Measurements from ENCODE around the gene PDE3B.
"Not testable (repeated sequence)": the region's sequence is repeated elsewhere in the genome, so short reads cannot be mapped to it uniquely, and the experiment has no call there.

PDE3B gene

DNA sequence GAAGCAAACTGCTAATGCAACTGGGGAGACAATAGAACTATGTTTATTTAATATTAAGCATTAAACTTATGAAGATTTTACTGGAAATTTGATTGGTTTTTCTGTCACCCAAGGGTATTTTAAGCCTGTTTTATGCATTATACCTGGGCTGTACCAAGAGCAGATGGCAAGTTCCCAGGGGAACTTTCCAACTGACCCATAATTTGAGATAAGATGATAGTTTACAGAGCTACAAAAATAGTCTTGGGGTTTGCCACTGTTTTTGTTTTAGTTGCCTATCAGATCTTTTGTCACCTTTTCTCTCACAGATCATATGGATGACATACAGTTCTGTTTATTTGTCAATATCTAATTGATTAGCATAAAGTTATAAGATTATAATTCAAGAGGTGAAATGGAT lies 43.9 kb downstream of the PDE3B start:
- H3K36me3 ChIP-seq (ENCODE audit: insufficient read depth, low read length), result no peaks in the 10 kb centered on the region
- no peaks in the 10 kb centered on the region for H3K4me1 ChIP-seq (ENCODE audit: insufficient read depth, low read length)
- no peak overlapping the region for H3K27ac ChIP-seq (ENCODE audit: low read depth, low read length)
- no peak overlapping the region for H3K4me3 ChIP-seq (ENCODE audit: low read depth in 1 of 2, low read length in 2 of 2)
- no peaks in the 10 kb centered on the region for H3K27me3 ChIP-seq (ENCODE audit: control insufficient read depth in 1 of 2, insufficient read depth in 2 of 2, low read length in 2 of 2)
- H3K9ac ChIP-seq (ENCODE audit: low read length), result no peak overlapping the region
- no peaks in the 10 kb centered on the region for H3K9me3 ChIP-seq (ENCODE audit: low read length)

DNA sequence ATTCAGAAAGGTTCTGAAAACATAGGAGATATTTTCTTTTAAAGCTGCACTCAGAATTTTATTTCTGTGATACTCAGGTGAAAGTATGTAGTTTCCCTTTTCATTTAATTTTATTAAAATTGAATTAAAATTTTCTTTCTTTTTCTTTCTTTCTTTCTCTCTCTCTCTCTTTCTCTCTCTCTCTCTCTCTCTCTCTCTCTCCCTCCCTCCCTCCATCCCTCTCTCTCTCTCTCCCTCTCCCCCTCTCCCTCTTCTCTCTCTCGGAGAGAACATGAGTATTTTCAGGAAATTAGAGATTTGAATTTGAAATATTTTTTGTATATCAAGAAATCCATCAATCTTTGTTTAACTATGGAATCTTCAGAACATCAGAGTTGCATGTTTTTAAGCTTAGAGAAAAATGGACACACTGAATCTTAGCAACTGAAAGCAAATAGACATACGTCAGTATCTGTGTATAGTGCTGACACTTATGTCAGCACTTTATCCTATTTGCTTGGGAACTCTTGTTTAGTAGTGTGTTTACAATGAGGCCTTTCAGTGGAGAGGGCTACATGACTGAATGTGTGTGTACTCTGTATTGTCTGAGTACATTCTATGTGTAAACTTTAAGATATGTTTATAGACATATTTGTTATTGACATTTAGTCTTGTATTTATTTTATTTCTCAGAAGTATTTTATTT lies 44.5 kb downstream of the PDE3B start:
- no peak overlapping the region for H3K4me3 ChIP-seq (ENCODE audit: low read depth in 1 of 2, low read length in 2 of 2)
- no peak overlapping the region for H3K27ac ChIP-seq (ENCODE audit: low read depth, low read length)

DNA sequence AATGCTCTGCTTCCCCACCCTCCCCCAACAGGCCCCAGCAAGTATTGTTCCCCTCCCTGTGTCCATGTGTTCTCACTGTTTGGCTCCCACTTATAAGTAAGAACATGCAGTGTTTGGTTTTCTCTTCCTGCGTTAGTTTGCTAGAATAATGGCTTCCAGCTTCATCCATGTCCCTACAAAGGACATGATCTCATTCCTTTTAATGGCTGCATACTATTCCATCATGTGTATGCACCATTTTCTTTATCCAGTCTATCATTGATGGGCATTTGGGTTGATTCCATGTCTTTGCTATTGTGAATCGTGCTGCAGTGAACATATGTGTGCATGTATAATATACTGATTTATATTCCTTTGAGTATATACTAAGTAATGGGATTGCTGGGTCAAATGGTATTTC lies 52.1 kb downstream of the PDE3B start:
- H3K36me3 ChIP-seq (ENCODE audit: insufficient read depth, low read length); H3K27ac ChIP-seq (ENCODE audit: low read depth, low read length); H3K9me3 ChIP-seq (ENCODE audit: low read length); H3K4me3 ChIP-seq (ENCODE audit: low read depth in 1 of 2, low read length in 2 of 2); H3K27me3 ChIP-seq (ENCODE audit: control insufficient read depth in 1 of 2, insufficient read depth in 2 of 2, low read length in 2 of 2); H3K9ac ChIP-seq (ENCODE audit: low read length): not testable (repeated sequence)
- H3K4me1 ChIP-seq (ENCODE audit: insufficient read depth, low read length), result peaks cover 12% of the 10 kb centered on the region

More for the DNA sequence above, 44.5 kb downstream of the PDE3B start:
- H3K27me3 ChIP-seq (ENCODE audit: control insufficient read depth in 1 of 2, insufficient read depth in 2 of 2, low read length in 2 of 2), result no peaks in the 10 kb centered on the region
- no peak overlapping the region for H3K9ac ChIP-seq (ENCODE audit: low read length)
- no peaks in the 10 kb centered on the region for H3K9me3 ChIP-seq (ENCODE audit: low read length)
- no peaks in the 10 kb centered on the region for H3K4me1 ChIP-seq (ENCODE audit: insufficient read depth, low read length)
- H3K36me3 ChIP-seq (ENCODE audit: insufficient read depth, low read length), result peaks cover 3% of the 10 kb centered on the region

DNA sequence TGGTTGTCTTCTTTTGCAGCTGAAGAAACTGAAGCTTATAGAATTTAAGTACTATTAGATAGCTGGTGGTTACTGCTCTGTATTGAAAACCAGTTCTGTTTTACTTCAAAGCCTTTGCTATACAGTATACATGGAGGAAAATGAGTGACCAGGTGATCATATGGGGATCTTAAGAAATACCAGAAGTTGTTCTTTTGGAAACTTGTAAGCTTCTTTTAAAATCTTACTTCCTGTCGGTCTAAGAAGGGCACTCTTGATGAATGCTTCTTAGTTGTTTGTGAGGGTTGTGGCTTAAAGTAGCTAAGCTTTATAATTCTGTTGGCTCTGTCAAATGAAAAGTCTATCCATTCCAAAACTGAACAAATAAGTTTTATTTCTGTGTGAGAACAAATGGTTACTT lies 55.2 kb downstream of the PDE3B start:
- no peak overlapping the region for H3K4me3 ChIP-seq (ENCODE audit: low read depth in 1 of 2, low read length in 2 of 2)
- no peak overlapping the region for H3K27ac ChIP-seq (ENCODE audit: low read depth, low read length)
- no peaks in the 10 kb centered on the region for H3K36me3 ChIP-seq (ENCODE audit: insufficient read depth, low read length)
- H3K4me1 ChIP-seq (ENCODE audit: insufficient read depth, low read length), result peaks cover 12% of the 10 kb centered on the region
- peaks cover 1% of the 10 kb centered on the region for H3K9me3 ChIP-seq (ENCODE audit: low read length)
- no peak overlapping the region for H3K9ac ChIP-seq (ENCODE audit: low read length)
- H3K27me3 ChIP-seq (ENCODE audit: control insufficient read depth in 1 of 2, insufficient read depth in 2 of 2, low read length in 2 of 2), result no peaks in the 10 kb centered on the region

DNA sequence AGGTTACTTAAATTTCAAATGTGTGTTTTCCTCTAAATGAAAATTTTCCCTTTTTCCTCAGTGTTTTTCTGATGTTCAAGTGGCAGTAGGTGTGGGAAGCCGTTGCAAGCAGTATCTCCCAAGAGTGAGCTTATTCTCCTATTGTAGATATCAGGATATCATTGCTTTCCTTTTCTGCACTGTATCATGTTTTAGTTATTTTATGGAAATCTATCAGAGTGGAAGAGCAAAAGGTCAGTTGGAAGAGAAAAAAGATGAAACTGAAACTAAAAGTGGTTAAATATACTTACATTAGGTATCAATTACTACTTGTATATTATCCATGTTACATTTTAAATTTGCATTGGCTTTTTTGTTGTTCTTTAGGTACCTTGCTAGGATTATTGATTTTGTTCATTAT lies 57.0 kb downstream of the PDE3B start:
- peaks cover 12% of the 10 kb centered on the region for H3K4me1 ChIP-seq (ENCODE audit: insufficient read depth, low read length)
- H3K36me3 ChIP-seq (ENCODE audit: insufficient read depth, low read length), result no peaks in the 10 kb centered on the region
- H3K27ac ChIP-seq (ENCODE audit: low read depth, low read length), result no peak overlapping the region
- no peak overlapping the region for H3K9ac ChIP-seq (ENCODE audit: low read length)
- H3K27me3 ChIP-seq (ENCODE audit: control insufficient read depth in 1 of 2, insufficient read depth in 2 of 2, low read length in 2 of 2), result no peaks in the 10 kb centered on the region
- no peak overlapping the region for H3K4me3 ChIP-seq (ENCODE audit: low read depth in 1 of 2, low read length in 2 of 2)
- peaks cover 3% of the 10 kb centered on the region for H3K9me3 ChIP-seq (ENCODE audit: low read length)

DNA sequence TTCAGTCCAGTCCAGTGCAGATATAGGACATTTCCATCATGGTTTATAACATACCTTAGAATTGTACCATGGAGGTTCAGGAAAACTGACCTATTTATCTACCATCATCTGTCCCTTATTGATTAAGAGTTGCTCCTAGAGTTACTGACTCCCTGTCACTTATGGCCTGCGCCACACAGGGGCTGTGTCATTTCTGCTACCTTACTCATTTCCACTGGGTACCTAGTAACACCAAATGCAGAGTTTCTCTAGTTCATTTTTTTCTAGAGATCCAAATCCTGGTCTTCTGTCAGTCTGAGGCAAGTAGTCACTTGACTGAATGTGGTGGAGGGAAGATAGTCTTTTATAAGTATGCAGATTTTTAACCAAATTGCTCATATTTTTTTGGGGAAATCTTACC lies 59.2 kb downstream of the PDE3B start:
- Histone ChIP-seq H3K27ac (ENCODE audit: low read depth, low read length) (no peak overlapping the region), H3K4me3 (ENCODE audit: low read depth in 1 of 2, low read length in 2 of 2) (no peak overlapping the region), H3K27me3 (ENCODE audit: control insufficient read depth in 1 of 2, insufficient read depth in 2 of 2, low read length in 2 of 2) (no peaks in the 10 kb centered on the region), H3K4me1 (ENCODE audit: insufficient read depth, low read length) (peaks cover 9% of the 10 kb centered on the region), H3K36me3 (ENCODE audit: insufficient read depth, low read length) (no peaks in the 10 kb centered on the region), H3K9ac (ENCODE audit: low read length) (no peak overlapping the region), H3K9me3 (ENCODE audit: low read length) (peaks cover 3% of the 10 kb centered on the region)

DNA sequence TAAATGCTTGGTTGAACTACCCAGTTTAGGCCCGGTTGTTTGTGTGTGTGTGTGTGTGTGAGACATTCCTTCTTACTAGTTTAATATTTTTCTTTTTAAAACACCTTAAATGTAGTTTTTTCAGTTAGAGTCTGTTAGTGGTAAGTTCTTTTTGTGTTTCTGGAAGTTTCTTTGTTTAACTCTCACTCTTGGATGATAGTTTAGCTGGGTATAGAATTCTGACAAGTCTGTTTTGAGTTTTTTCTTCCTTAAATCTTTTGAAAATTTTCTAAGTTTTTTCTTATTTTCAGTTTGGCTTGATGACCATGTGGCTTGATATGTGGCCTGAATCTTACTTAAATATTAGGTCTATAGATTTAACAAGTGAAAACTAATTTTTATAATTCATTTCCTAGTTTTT lies 60.1 kb downstream of the PDE3B start:
- Histone ChIP-seq H3K36me3 (ENCODE audit: insufficient read depth, low read length) (no peaks in the 10 kb centered on the region), H3K9me3 (ENCODE audit: low read length) (peaks cover 3% of the 10 kb centered on the region), H3K9ac (ENCODE audit: low read length) (no peak overlapping the region), H3K27ac (ENCODE audit: low read depth, low read length) (no peak overlapping the region), H3K4me3 (ENCODE audit: low read depth in 1 of 2, low read length in 2 of 2) (no peak overlapping the region), H3K4me1 (ENCODE audit: insufficient read depth, low read length) (peaks cover 7% of the 10 kb centered on the region), H3K27me3 (ENCODE audit: control insufficient read depth in 1 of 2, insufficient read depth in 2 of 2, low read length in 2 of 2) (no peaks in the 10 kb centered on the region)

DNA sequence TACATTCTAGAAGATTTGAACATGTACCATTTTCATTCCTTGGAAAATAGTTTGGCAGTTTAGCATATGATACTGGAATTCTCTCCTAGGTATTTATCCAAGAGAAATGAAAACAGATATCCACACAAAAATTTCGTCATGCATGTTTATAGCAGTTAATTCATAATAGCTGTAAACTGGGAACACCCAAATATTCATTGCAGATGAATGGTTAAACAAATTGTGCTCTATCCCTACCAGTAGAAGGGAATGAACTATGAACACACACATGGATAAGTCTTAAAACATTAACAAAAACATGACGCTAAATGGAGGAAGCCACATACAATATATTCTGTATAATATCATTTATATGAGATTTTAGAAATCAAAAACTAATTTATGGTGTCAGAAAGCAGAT lies 61.5 kb downstream of the PDE3B start:
- Histone ChIP-seq H3K4me1 (ENCODE audit: insufficient read depth, low read length) (no peaks in the 10 kb centered on the region), H3K27me3 (ENCODE audit: control insufficient read depth in 1 of 2, insufficient read depth in 2 of 2, low read length in 2 of 2) (no peaks in the 10 kb centered on the region), H3K9ac (ENCODE audit: low read length) (no peak overlapping the region), H3K36me3 (ENCODE audit: insufficient read depth, low read length) (no peaks in the 10 kb centered on the region), H3K9me3 (ENCODE audit: low read length) (peaks cover 3% of the 10 kb centered on the region), H3K4me3 (ENCODE audit: low read depth in 1 of 2, low read length in 2 of 2) (no peak overlapping the region), H3K27ac (ENCODE audit: low read depth, low read length) (no peak overlapping the region)

DNA sequence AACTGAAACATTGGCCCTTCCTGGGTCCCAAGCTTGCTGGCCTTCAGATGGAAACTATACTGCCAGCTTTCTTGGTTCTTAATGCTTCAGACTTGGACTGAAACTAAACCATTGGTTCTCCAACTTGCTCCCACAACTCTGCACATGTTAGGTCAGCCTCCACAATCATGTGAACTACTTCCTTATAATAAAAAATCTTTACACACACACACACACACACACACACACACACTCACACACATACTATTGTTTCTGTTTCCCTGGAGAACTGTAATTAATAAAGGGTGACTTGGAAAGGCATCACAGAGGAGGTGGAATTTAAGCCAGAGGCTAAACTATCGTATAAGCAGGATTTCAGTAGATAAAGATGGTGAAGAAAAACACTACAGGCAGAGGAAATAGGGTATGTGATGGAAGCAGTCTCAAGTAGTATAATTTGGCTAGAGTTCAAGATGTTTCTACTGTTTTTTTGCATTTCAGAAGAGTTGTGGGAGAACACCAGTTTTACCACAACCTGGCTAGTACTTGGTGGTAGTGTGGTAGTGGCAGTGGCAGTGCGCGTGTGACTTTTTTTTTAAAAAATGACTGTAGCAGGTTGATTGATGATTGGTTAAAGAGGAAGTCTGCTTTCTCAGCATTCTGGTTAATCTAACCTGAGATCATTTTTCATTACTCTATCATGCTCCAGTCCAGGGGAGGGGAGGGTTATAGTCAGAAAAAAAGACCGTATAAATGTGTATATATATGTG lies 70.1 kb downstream of the PDE3B start:
- Histone ChIP-seq H3K4me1 (ENCODE audit: insufficient read depth, low read length) (peaks cover 7% of the 10 kb centered on the region), H3K4me3 (ENCODE audit: low read depth in 1 of 2, low read length in 2 of 2) (no peak overlapping the region), H3K27me3 (ENCODE audit: control insufficient read depth in 1 of 2, insufficient read depth in 2 of 2, low read length in 2 of 2) (no peaks in the 10 kb centered on the region), H3K9me3 (ENCODE audit: low read length) (no peaks in the 10 kb centered on the region), H3K9ac (ENCODE audit: low read length) (no peak overlapping the region), H3K27ac (ENCODE audit: low read depth, low read length) (no peak overlapping the region), H3K36me3 (ENCODE audit: insufficient read depth, low read length) (no peaks in the 10 kb centered on the region)

DNA sequence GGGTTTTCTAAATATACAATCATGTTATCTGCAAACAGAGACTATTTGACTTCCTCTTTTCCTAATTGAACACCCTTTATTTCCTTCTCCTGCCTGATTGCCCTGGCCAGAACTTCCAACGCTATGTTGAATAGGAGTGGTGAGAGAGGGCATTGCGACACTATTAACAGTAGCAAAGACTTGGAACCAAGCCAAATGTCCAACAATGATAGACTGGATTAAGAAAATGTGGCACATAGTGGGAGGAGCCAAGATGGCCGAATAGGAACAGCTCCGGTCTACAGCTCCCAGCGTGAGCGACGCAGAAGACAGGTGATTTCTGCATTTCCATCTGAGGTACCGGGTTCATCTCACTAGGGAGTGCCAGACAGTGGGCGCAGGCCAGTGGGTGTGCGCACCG lies 72.1 kb downstream of the PDE3B start:
- not testable (repeated sequence) for H3K9ac ChIP-seq (ENCODE audit: low read length); H3K36me3 ChIP-seq (ENCODE audit: insufficient read depth, low read length); H3K4me3 ChIP-seq (ENCODE audit: low read depth in 1 of 2, low read length in 2 of 2); H3K27ac ChIP-seq (ENCODE audit: low read depth, low read length); H3K4me1 ChIP-seq (ENCODE audit: insufficient read depth, low read length); H3K9me3 ChIP-seq (ENCODE audit: low read length); H3K27me3 ChIP-seq (ENCODE audit: control insufficient read depth in 1 of 2, insufficient read depth in 2 of 2, low read length in 2 of 2)

DNA sequence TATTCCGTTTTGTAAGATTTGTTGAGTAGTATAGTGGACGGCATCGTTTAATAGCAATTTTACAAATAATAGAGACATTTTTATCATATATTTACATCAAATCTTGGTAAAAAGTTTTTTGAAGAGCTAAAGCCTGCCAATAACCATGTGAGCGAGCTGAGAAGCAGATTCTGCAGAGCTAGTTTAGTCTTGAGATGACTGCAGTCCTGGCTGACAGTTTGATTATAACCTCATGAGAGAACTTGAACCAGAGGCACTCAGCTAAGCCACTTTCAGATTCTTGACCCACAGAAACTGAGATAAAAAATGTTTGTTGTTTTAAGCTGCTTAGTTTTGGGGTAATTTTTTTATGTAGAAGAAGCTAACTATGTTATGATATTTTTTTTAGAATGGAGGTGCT lies 78.9 kb downstream of the PDE3B start:
- H3K9me3 ChIP-seq (ENCODE audit: low read length), result no peaks in the 10 kb centered on the region

DNA sequence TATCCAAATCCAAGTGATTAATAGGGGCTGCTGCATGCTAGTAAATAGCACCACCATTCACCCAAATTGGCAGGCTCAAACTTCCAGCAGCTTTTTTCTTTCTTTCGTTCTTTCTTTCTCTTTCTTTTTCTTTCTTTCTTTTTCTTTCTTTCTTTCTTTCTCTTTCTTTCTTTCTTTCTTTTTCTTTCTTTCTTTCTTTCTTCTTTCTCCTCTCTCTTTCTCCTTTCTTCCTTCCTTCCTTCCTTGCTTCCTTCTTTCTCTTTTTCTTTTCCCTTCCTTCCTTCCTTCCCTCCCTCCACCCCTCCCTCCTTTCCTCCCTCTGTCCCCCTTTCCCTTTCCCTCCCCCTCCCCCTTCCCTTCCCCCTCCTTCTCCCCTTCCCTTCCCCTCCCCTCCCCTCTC lies 81.5 kb downstream of the PDE3B start:
- no peaks in the 10 kb centered on the region for H3K36me3 ChIP-seq (ENCODE audit: insufficient read depth, low read length)
- no peak overlapping the region for H3K27ac ChIP-seq (ENCODE audit: low read depth, low read length)
- H3K4me3 ChIP-seq (ENCODE audit: low read depth in 1 of 2, low read length in 2 of 2), result no peak overlapping the region
- H3K9ac ChIP-seq (ENCODE audit: low read length), result no peak overlapping the region
- no peaks in the 10 kb centered on the region for H3K9me3 ChIP-seq (ENCODE audit: low read length)
- H3K27me3 ChIP-seq (ENCODE audit: control insufficient read depth in 1 of 2, insufficient read depth in 2 of 2, low read length in 2 of 2), result no peaks in the 10 kb centered on the region
- H3K4me1 ChIP-seq (ENCODE audit: insufficient read depth, low read length), result peaks cover 28% of the 10 kb centered on the region

More for the DNA sequence above, 78.9 kb downstream of the PDE3B start:
- Histone ChIP-seq H3K9ac (ENCODE audit: low read length) (no peak overlapping the region), H3K4me1 (ENCODE audit: insufficient read depth, low read length) (peaks cover 9% of the 10 kb centered on the region), H3K36me3 (ENCODE audit: insufficient read depth, low read length) (no peaks in the 10 kb centered on the region), H3K27me3 (ENCODE audit: control insufficient read depth in 1 of 2, insufficient read depth in 2 of 2, low read length in 2 of 2) (no peaks in the 10 kb centered on the region), H3K4me3 (ENCODE audit: low read depth in 1 of 2, low read length in 2 of 2) (no peak overlapping the region), H3K27ac (ENCODE audit: low read depth, low read length) (no peak overlapping the region)

All from muscle layer of colon (tissue), 2 donors.